ENCODE data around the gene VPS25. TPM values are rescaled to one million over a fixed set of nuclear protein-coding genes. Genes with fewer than 3 reads are reported as not detected.

Gene VPS25
- total RNA-seq, 1 experiment from 2014 or later = 103 TPM

DNA sequence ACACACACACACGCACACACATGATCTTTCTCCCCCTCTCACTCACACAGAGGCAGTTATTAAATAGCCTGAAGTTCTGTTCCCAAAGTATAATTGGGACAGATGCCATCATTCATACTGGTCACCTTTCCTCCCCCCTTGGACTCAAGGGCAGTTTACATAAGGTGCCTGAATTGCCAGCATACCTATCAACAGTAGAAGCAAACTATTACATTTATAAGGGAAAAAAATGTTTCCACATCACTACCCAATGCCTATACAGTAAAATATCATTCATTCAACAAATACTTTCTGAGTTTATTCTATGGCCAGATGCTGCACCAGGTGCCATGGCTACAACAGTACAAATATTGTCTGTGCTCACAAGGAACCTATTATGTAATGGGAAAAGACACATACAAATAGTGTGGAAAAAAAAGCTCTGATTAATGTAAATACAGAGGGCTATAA is 31.7 kb downstream of the VPS25 start:
- Histone ChIP-seq H3K4me1 (peaks cover 24% of the 10 kb centered on the region), H3K36me3 (ENCODE audit: control insufficient read depth, insufficient read depth, low read length) (no peaks in the 10 kb centered on the region), H3K9me3 (no peaks in the 10 kb centered on the region), H3K27me3 (replicated peaks; ENCODE audit: control insufficient read depth, insufficient read depth, low read length) (no peaks in the 10 kb centered on the region), H3K4me3 (ENCODE audit: low read depth, low read length) (no peak overlapping the region)
- peaks cover 13% of the 10 kb centered on the region for H3K36me3 Mint-ChIP-seq (ENCODE audit: insufficient read depth, unreplicated experiment)
- BruUV-seq (replicated peaks) = no TSS peak
- peak in 1 of 2 experiments; percentile 47 for DNase-seq
- H3K27me3 Mint-ChIP-seq (ENCODE audit: insufficient read depth, unreplicated experiment) = no peaks in the 10 kb centered on the region
- ChIA-PET CTCF (interaction anchor here (1.6 kb wide), 1 partner anchor 19 kb away, joined by 4 read pairs; the partner anchor contains the start of gene BECN1), POLR2A (no interaction called here)
- no peak overlapping the region for H3K4me3 Mint-ChIP-seq (ENCODE audit: unreplicated experiment)
- no peak for TF ChIP-seq CTCF (IDR thresholded peaks at IDR 0.05; ENCODE audit: insufficient read depth in 1 of 2, low read depth in 1 of 2, low read length in 1 of 2, severe bottlenecking in 1 of 2, unreplicated experiment in 1 of 2)
- H3K27ac Mint-ChIP-seq (ENCODE audit: unreplicated experiment) = no peak overlapping the region
- peaks cover 6% of the 10 kb centered on the region for H3K4me1 Mint-ChIP-seq (ENCODE audit: low read depth, unreplicated experiment)
- intact Hi-C loops (cut with micrococcal nuclease; ENCODE audit: unreplicated experiment) = no loop called here
- no peaks in the 10 kb centered on the region for H3K9me3 Mint-ChIP-seq (ENCODE audit: unreplicated experiment)

DNA sequence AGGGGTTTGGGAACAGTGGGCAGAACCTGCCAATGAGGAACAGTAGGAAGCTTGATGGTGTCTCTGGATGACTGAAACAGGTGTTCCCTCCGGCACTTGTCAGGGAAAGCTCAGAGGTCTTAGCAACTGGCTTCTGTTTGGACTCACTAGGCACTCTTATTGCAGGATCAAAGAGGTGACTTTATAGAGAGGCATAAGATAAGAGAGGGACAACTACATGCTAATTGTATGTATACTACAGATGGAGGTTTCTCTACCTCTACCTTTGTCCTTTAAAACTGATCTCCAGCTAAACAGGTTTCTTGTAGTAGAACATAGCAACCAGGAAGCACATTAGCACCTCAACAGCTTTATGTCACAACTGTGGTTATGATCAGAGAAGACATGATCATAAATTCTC is 33.0 kb downstream of the VPS25 start:
- H3K9me3 ChIP-seq = no peaks in the 10 kb centered on the region
- H3K4me3 ChIP-seq (ENCODE audit: low read depth, low read length) = no peak overlapping the region
- ChIA-PET POLR2A (no interaction called here), CTCF (interaction anchor here (0.6 to 1.6 kb wide), 3 partner anchors 18 to 46 kb away, joined by 3 to 4 read pairs (median 4); partner anchors contain the start of genes BECN1 and RAMP2)
- H3K36me3 ChIP-seq (ENCODE audit: control insufficient read depth, insufficient read depth, low read length) = no peaks in the 10 kb centered on the region
- no peaks in the 10 kb centered on the region for H3K27me3 Mint-ChIP-seq (ENCODE audit: insufficient read depth, unreplicated experiment)
- H3K27me3 ChIP-seq (replicated peaks; ENCODE audit: control insufficient read depth, insufficient read depth, low read length) = no peaks in the 10 kb centered on the region
- TF ChIP-seq CTCF (IDR thresholded peaks at IDR 0.05; ENCODE audit: insufficient read depth in 1 of 2, low read depth in 1 of 2, low read length in 1 of 2, severe bottlenecking in 1 of 2, unreplicated experiment in 1 of 2) = no peak
- peaks cover 21% of the 10 kb centered on the region for H3K36me3 Mint-ChIP-seq (ENCODE audit: insufficient read depth, unreplicated experiment)
- DNase-seq = no peak
- H3K4me3 Mint-ChIP-seq (ENCODE audit: unreplicated experiment) = no peak overlapping the region
- peaks cover 6% of the 10 kb centered on the region for H3K4me1 Mint-ChIP-seq (ENCODE audit: low read depth, unreplicated experiment)
- peaks cover 24% of the 10 kb centered on the region for H3K4me1 ChIP-seq
- H3K9me3 Mint-ChIP-seq (ENCODE audit: unreplicated experiment) = no peaks in the 10 kb centered on the region
- H3K27ac Mint-ChIP-seq (ENCODE audit: unreplicated experiment) = peak overlapping the region; percentile 42
- BruUV-seq (replicated peaks) = no TSS peak
- intact Hi-C loops (cut with micrococcal nuclease; ENCODE audit: unreplicated experiment) = loop anchor here (2.0 kb wide), 1 partner anchor 19 kb away; the partner anchor contains the start of gene BECN1

DNA sequence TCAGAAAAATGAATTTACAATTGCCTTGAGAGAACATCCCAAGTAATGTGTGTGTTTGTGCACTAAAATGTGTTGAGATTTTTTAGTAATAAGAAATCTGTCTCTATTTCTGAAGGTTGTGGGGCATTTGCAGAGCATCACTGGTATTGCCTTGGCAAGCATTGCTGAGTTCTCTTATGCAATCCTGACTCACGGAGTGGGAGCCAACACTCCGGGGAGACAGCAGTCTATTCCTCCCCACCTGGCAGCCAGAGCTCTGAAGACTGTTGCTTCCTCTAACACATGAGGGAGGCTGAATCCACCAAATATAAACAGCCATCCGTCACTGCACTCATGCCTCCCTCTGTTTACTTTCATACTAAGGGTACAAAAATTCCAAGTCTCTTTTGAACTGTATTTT is 36.0 kb downstream of the VPS25 start:
- intact Hi-C loops (cut with micrococcal nuclease; ENCODE audit: unreplicated experiment) = no loop called here
- H3K27me3 ChIP-seq (replicated peaks; ENCODE audit: control insufficient read depth, insufficient read depth, low read length) = no peaks in the 10 kb centered on the region
- peaks cover 11% of the 10 kb centered on the region; the same call in 1 of the 2 replicates for H3K4me1 ChIP-seq
- Mint-ChIP-seq H3K27ac (ENCODE audit: unreplicated experiment) (no peak overlapping the region), H3K4me1 (ENCODE audit: low read depth, unreplicated experiment) (peaks cover 6% of the 10 kb centered on the region), H3K9me3 (ENCODE audit: unreplicated experiment) (no peaks in the 10 kb centered on the region), H3K4me3 (ENCODE audit: unreplicated experiment) (no peak overlapping the region), H3K27me3 (ENCODE audit: insufficient read depth, unreplicated experiment) (no peaks in the 10 kb centered on the region), H3K36me3 (ENCODE audit: insufficient read depth, unreplicated experiment) (peaks cover 38% of the 10 kb centered on the region)
- H3K9me3 ChIP-seq = no peaks in the 10 kb centered on the region
- no peak for DNase-seq
- no peaks in the 10 kb centered on the region for H3K36me3 ChIP-seq (ENCODE audit: control insufficient read depth, insufficient read depth, low read length)
- BruUV-seq (replicated peaks) = no TSS peak
- ChIA-PET POLR2A (no interaction called here), CTCF (interaction anchor here (1.4 kb wide), 1 partner anchor 15 kb away, joined by 6 read pairs; the partner anchor contains the start of gene BECN1)
- no peak for TF ChIP-seq CTCF (IDR thresholded peaks at IDR 0.05; ENCODE audit: insufficient read depth in 1 of 2, low read depth in 1 of 2, low read length in 1 of 2, severe bottlenecking in 1 of 2, unreplicated experiment in 1 of 2)
- no peak overlapping the region for H3K4me3 ChIP-seq (ENCODE audit: low read depth, low read length)

Data from Caco-2 (cell line).